GM23338 (cell line): ENCODE measurements around the gene KCNG3. TPM values are rescaled to one million over a fixed set of nuclear protein-coding genes. Genes with fewer than 3 reads are reported as not detected.

Experiments used
- ATAC-seq: fragments of 200-7000 bp; cut with Tn5 transposase; 3 replicates; pipeline ENCODE4 v1.9.1; 2020
- DNase-seq: peaks from one replicate; pipeline ENCODE4 v3.0.0-alpha.2; 2015; ENCODE audit warnings: low spot score
- H2AFZ ChIP-seq: fragments of 200-600 bp; sonication (generic); 2 replicates; pipeline ENCODE4 v1.8.0; 2016; ENCODE audit warnings: antibody characterized with exemption, mild to moderate bottlenecking, moderate library complexity
- H3F3A ChIP-seq: fragments of 200-600 bp; sonication (generic); replicated peaks from 2 replicates; pipeline ENCODE4 v1.8.0; 2017; ENCODE audit warnings: antibody characterized with exemption, mixed run types, low read depth
- H3K27ac ChIP-seq: fragments of 200-600 bp; sonication (generic); 2 replicates; pipeline ENCODE4 v1.6.1; 2016; ENCODE audit warnings: low read depth
- H3K27me3 ChIP-seq: fragments of 200-600 bp; sonication (generic); 2 replicates; pipeline ENCODE4 v1.8.0; 2016; ENCODE audit warnings: mild to moderate bottlenecking, mixed run types, moderate library complexity; ENCODE audit not compliant: insufficient read depth
- H3K36me3 ChIP-seq: fragments of 200-600 bp; sonication (generic); 2 replicates; pipeline ENCODE4 v1.8.0; 2016; ENCODE audit warnings: mild to moderate bottlenecking; ENCODE audit not compliant: insufficient read depth
- H3K4me1 ChIP-seq: fragments of 200-600 bp; sonication (generic); 2 replicates; pipeline ENCODE4 v1.8.0; 2016; ENCODE audit warnings: mild to moderate bottlenecking, moderate library complexity; ENCODE audit not compliant: insufficient read depth
- H3K4me2 ChIP-seq: fragments of 200-600 bp; sonication (generic); 2 replicates; pipeline ENCODE4 v1.7.1; 2017; ENCODE audit warnings: mixed run types
- H3K4me3 ChIP-seq: fragments of 200-600 bp; sonication (generic); 2 replicates; pipeline ENCODE4 v1.6.1; 2016; ENCODE audit warnings: mixed run types
- H3K79me2 ChIP-seq: fragments of 200-600 bp; sonication (generic); replicated peaks from 2 replicates; pipeline ENCODE4 v1.8.0; 2017; ENCODE audit warnings: mild to moderate bottlenecking; ENCODE audit not compliant: insufficient read depth
- H3K9me2 ChIP-seq: fragments of 200-600 bp; sonication (generic); 2 replicates; pipeline ENCODE4 v1.8.0; 2017; ENCODE audit not compliant: insufficient read depth
- H4K20me1 ChIP-seq: fragments of 200-600 bp; sonication (generic); replicated peaks from 2 replicates; pipeline ENCODE4 v1.8.0; 2017; ENCODE audit warnings: mild to moderate bottlenecking; ENCODE audit not compliant: insufficient read depth
- H3K27ac Mint-ChIP-seq: 2 replicates; pipeline ENCODE4 v1.8.0; 2020; ENCODE audit warnings: inconsistent platforms, mild to moderate bottlenecking, moderate library complexity, mixed read lengths
- H3K27me3 Mint-ChIP-seq: 3 replicates; pipeline ENCODE4 v1.8.0; 2022; ENCODE audit warnings: low read depth, mild to moderate bottlenecking, moderate library complexity, mixed read lengths, inconsistent platforms; ENCODE audit not compliant: insufficient read depth, poor library complexity
- H3K36me3 Mint-ChIP-seq: 3 replicates; pipeline ENCODE4 v1.8.0; 2021; ENCODE audit warnings: low read depth, mild to moderate bottlenecking, inconsistent platforms, moderate library complexity, mixed read lengths
- H3K4me1 Mint-ChIP-seq: 3 replicates; pipeline ENCODE4 v1.8.0; 2020; ENCODE audit warnings: mild to moderate bottlenecking, inconsistent platforms, mixed read lengths
- H3K4me3 Mint-ChIP-seq: 3 replicates; pipeline ENCODE4 v1.8.0; 2021; ENCODE audit warnings: moderate library complexity, mild to moderate bottlenecking, inconsistent platforms, mixed read lengths
- H3K9me3 Mint-ChIP-seq: 3 replicates; pipeline ENCODE4 v1.8.0; 2020; ENCODE audit warnings: moderate library complexity, mild to moderate bottlenecking, inconsistent platforms, mixed read lengths
- CREB1 ChIP-seq: fragments of 250-450 bp; sonication (Bioruptor Pico); IDR thresholded peaks from 2 replicates; pipeline ENCODE4 v1.5.0; 2020; ENCODE audit warnings: low read depth, mild to moderate bottlenecking, moderate library complexity
- EZH2 ChIP-seq: fragments of 200-600 bp; sonication (generic); IDR thresholded peaks from one replicate; pipeline ENCODE4 v1.8.0; 2017; ENCODE audit warnings: antibody characterized with exemption, mild to moderate bottlenecking, low read depth; ENCODE audit not compliant: unreplicated experiment
- JUNB ChIP-seq: IDR thresholded peaks from one replicate; pipeline ENCODE4 v1.6.1; 2016; ENCODE audit warnings: antibody characterized with exemption; ENCODE audit not compliant: unreplicated experiment
- POLR2AphosphoS5 ChIP-seq: IDR thresholded peaks from 2 replicates; pipeline ENCODE4 v1.6.1; 2016; ENCODE audit warnings: antibody characterized with exemption, low read depth
- STAT1 ChIP-seq: IDR thresholded peaks from one replicate; pipeline ENCODE4 v1.6.1; 2016; ENCODE audit warnings: antibody characterized with exemption; ENCODE audit not compliant: unreplicated experiment
- ZNF114 ChIP-seq: fragments of 250-450 bp; sonication (Bioruptor Pico); IDR thresholded peaks from 2 replicates; pipeline ENCODE4 v1.5.0; 2020; ENCODE audit warnings: mild to moderate bottlenecking, moderate library complexity
- ZNF331 ChIP-seq: fragments of 250-450 bp; sonication (Bioruptor Pico); IDR thresholded peaks from 2 replicates; pipeline ENCODE4 v1.5.0; 2020; ENCODE audit warnings: low read depth, mild to moderate bottlenecking, moderate library complexity
- polyA plus RNA-seq: library from polyadenylated mRNA; unstranded; fragments of >200 nt; fragmentation: Nextera tagmentation; extraction: Ambion mirVana; gene quantifications from 2 replicates; pipeline ENCODE4 v1.2.1, GENCODE V29; 2016
- total RNA-seq: library from RNA; depleted of rRNA; stranded (reverse); fragments of >200 nt; shearing (Covaris generic); gene quantifications from 2 replicates; pipeline ENCODE4 v1.2.3, GENCODE V29; 2014
- TF ChIP-seq, protein P1 (sequence below): IDR thresholded peaks from 2 replicates; pipeline ENCODE4 v1.6.1; 2016; ENCODE audit warnings: antibody characterized with exemption
- TF ChIP-seq, protein P2 (sequence below): fragments of 250-450 bp; sonication (Bioruptor Pico); IDR thresholded peaks from 2 replicates; pipeline ENCODE4 v1.5.0; 2020; ENCODE audit warnings: mild to moderate bottlenecking, moderate library complexity

Gene KCNG3
- total and polyA plus RNA-seq, 2 experiments from 2014 or later = 2.5 to 36.2 TPM

DNA sequence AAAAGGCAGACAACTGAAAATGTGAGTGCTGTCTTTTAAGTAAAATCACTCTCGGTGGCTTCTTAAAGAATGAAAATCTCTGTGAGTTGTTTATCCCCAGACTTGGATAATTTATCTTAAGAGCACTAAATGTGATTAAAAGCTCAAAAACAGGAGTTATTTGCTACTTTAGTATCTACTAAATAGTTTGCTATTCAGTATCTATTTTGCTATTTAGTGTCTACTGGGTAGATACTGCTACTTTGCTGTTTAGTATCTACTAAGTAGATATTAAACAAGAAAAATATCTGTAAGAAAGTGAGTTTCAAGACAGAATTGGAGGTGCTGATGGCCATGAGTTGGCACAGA is 1.4 kb upstream of the KCNG3 start:
- peaks cover 7% of the 10 kb centered on the region; the same call in 2 of the 3 replicates for H3K36me3 Mint-ChIP-seq

More for the DNA sequence above, 1.4 kb upstream of the KCNG3 start:
- H2AFZ ChIP-seq = no peak overlapping the region
- peak overlapping the region; percentile 68 for H3K4me2 ChIP-seq
- Mint-ChIP-seq H3K27ac (no peak overlapping the region), H3K4me3 (peak overlapping the region; percentile 94), H3K27me3 (peaks cover 18% of the 10 kb centered on the region), H3K4me1 (peaks cover 40% of the 10 kb centered on the region), H3K9me3 (no peaks in the 10 kb centered on the region)
- TF ChIP-seq CREB1 (CRISPR knock-in tag) = no peak
- no peak for TF ChIP-seq ZNF114 (CRISPR knock-in tag)
- no peak for TF ChIP-seq ZNF331 (CRISPR knock-in tag)
- no peak for TF ChIP-seq POLR2AphosphoS5
- TF ChIP-seq, protein P1, sequence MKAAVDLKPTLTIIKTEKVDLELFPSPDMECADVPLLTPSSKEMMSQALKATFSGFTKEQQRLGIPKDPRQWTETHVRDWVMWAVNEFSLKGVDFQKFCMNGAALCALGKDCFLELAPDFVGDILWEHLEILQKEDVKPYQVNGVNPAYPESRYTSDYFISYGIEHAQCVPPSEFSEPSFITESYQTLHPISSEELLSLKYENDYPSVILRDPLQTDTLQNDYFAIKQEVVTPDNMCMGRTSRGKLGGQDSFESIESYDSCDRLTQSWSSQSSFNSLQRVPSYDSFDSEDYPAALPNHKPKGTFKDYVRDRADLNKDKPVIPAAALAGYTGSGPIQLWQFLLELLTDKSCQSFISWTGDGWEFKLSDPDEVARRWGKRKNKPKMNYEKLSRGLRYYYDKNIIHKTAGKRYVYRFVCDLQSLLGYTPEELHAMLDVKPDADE = no peak
- no peak for TF ChIP-seq STAT1
- TF ChIP-seq, protein P2, sequence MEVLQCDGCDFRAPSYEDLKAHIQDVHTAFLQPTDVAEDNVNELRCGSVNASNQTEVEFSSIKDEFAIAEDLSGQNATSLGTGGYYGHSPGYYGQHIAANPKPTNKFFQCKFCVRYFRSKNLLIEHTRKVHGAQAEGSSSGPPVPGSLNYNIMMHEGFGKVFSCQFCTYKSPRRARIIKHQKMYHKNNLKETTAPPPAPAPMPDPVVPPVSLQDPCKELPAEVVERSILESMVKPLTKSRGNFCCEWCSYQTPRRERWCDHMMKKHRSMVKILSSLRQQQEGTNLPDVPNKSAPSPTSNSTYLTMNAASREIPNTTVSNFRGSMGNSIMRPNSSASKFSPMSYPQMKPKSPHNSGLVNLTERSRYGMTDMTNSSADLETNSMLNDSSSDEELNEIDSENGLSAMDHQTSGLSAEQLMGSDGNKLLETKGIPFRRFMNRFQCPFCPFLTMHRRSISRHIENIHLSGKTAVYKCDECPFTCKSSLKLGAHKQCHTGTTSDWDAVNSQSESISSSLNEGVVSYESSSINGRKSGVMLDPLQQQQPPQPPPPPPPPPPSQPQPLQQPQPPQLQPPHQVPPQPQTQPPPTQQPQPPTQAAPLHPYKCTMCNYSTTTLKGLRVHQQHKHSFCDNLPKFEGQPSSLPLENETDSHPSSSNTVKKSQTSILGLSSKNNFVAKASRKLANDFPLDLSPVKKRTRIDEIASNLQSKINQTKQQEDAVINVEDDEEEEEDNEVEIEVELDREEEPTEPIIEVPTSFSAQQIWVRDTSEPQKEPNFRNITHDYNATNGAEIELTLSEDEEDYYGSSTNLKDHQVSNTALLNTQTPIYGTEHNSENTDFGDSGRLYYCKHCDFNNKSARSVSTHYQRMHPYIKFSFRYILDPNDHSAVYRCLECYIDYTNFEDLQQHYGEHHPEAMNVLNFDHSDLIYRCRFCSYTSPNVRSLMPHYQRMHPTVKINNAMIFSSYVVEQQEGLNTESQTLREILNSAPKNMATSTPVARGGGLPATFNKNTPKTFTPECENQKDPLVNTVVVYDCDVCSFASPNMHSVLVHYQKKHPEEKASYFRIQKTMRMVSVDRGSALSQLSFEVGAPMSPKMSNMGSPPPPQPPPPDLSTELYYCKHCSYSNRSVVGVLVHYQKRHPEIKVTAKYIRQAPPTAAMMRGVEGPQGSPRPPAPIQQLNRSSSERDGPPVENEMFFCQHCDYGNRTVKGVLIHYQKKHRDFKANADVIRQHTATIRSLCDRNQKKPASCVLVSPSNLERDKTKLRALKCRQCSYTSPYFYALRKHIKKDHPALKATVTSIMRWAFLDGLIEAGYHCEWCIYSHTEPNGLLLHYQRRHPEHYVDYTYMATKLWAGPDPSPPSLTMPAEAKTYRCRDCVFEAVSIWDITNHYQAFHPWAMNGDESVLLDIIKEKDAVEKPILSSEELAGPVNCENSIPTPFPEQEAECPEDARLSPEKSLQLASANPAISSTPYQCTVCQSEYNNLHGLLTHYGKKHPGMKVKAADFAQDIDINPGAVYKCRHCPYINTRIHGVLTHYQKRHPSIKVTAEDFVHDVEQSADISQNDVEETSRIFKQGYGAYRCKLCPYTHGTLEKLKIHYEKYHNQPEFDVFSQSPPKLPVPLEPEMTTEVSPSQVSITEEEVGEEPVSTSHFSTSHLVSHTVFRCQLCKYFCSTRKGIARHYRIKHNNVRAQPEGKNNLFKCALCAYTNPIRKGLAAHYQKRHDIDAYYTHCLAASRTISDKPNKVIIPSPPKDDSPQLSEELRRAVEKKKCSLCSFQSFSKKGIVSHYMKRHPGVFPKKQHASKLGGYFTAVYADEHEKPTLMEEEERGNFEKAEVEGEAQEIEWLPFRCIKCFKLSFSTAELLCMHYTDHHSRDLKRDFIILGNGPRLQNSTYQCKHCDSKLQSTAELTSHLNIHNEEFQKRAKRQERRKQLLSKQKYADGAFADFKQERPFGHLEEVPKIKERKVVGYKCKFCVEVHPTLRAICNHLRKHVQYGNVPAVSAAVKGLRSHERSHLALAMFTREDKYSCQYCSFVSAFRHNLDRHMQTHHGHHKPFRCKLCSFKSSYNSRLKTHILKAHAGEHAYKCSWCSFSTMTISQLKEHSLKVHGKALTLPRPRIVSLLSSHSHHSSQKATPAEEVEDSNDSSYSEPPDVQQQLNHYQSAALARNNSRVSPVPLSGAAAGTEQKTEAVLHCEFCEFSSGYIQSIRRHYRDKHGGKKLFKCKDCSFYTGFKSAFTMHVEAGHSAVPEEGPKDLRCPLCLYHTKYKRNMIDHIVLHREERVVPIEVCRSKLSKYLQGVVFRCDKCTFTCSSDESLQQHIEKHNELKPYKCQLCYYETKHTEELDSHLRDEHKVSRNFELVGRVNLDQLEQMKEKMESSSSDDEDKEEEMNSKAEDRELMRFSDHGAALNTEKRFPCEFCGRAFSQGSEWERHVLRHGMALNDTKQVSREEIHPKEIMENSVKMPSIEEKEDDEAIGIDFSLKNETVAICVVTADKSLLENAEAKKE = no peak
- no peak for TF ChIP-seq JUNB
- TF ChIP-seq EZH2 = no peak
- peaks cover 20% of the 10 kb centered on the region for H3K27me3 ChIP-seq
- H3K4me1 ChIP-seq = peaks cover 46% of the 10 kb centered on the region
- H3K79me2 ChIP-seq = peaks cover 30% of the 10 kb centered on the region
- H4K20me1 ChIP-seq = peaks cover 16% of the 10 kb centered on the region
- ATAC-seq (no peak), DNase-seq (no peak)
- peak overlapping the region; percentile 33 for H3K4me3 ChIP-seq
- H3K27ac ChIP-seq = peak overlapping the region; percentile 3; the same call in 1 of the 2 replicates
- no peaks in the 10 kb centered on the region for H3K36me3 ChIP-seq
- H3F3A ChIP-seq = peaks cover 12% of the 10 kb centered on the region
- H3K9me2 ChIP-seq = no peaks in the 10 kb centered on the region
